ENCODE measurements around the gene FA2H. TPM values are rescaled to one million over a fixed set of nuclear protein-coding genes. Genes with fewer than 3 reads are reported as not detected.

Gene FA2H
- total and polyA plus RNA-seq, 2 of the 13 experiments (the other 11 are each of a cell fraction or from before 2014, with no cell fraction given), result 0.20 TPM; not detected in 1

- TF ChIP-seq NR2C2 (CRISPR knock-in tag; IDR thresholded peaks at IDR 0.05; ENCODE audit: borderline replicate concordance) (peak; percentile 58; the same call in 1 of the 2 replicates), ZBED4 (CRISPR knock-in tag; IDR thresholded peaks at IDR 0.05; ENCODE audit: borderline replicate concordance) (peak; percentile 69; the same call in 1 of the 2 replicates), KDM2A (CRISPR knock-in tag; IDR thresholded peaks at IDR 0.05; ENCODE audit: borderline replicate concordance, low read depth) (0 out of 2 replicates have a peak, but pooled peaks have one; percentile 46), CENPBD1 (CRISPR knock-in tag; IDR thresholded peaks at IDR 0.05; ENCODE audit: borderline replicate concordance, low read depth) (no peak), YEATS4 (CRISPR knock-in tag; IDR thresholded peaks at IDR 0.05; ENCODE audit: borderline replicate concordance) (peak; percentile 56; the same call in 1 of the 2 replicates), ZNF572 (CRISPR knock-in tag; IDR thresholded peaks at IDR 0.05) (peak; percentile 12; the same call in 1 of the 2 replicates), ZNF770 (CRISPR knock-in tag; IDR thresholded peaks at IDR 0.05) (peak; percentile 73), ZSCAN21 (CRISPR knock-in tag; IDR thresholded peaks at IDR 0.05; ENCODE audit: borderline replicate concordance) (no peak; the same call in 1 of the 2 replicates), SRY (CRISPR knock-in tag; IDR thresholded peaks at IDR 0.05) (0 out of 2 replicates have a peak, but pooled peaks have one; percentile 37), SAP130 (CRISPR knock-in tag; IDR thresholded peaks at IDR 0.05; ENCODE audit: low read depth) (peak; percentile 58; the same call in 1 of the 2 replicates), ZNF484 (CRISPR knock-in tag; IDR thresholded peaks at IDR 0.05; ENCODE audit: borderline replicate concordance, low read depth) (no peak), ZNF513 (CRISPR knock-in tag; conservative IDR thresholded peaks at IDR 0.05) (0 out of 2 replicates have a peak, but pooled peaks have one; percentile 54), GMEB2 (CRISPR knock-in tag; IDR thresholded peaks at IDR 0.05; ENCODE audit: low read depth) (no peak), ELK4 (CRISPR knock-in tag; IDR thresholded peaks at IDR 0.05; ENCODE audit: borderline replicate concordance) (no peak)
Observed at GRCh38 chr16:74774223-74775139, at the start of gene FA2H (continued).
